ENCODE results near the gene CERS1.
A peak's percentile ranks its signal among the peaks of the same experiment; 100 is the strongest.

Gene CERS1

GRCh38 chr19:18853755-18854427 is 42.1 kb downstream of the CERS1 start:
- DNase-seq: no peak

DNA sequence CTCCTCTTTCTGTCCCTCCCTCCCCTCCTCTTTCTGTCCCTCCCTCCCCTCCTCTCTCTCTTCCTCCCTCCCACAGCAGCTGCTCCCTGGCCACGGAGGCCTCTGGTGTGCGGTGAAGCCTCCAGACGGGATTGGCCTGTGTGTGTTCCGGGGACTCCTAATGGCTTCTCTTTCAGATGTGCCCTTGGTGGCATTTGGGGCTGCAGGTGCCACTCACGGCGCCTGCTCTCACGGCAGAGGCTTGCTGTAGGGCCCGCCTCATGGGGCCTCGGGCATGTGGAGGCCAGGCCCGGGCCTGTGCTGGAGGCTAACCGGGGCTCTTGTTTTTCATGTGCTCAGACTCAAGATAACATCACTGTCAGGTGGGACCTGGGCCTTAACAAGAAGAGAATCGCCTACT is 43.3 kb downstream of the CERS1 start:
- DNase-seq: no peak

GRCh38 chr19:18851673-18852325 is 44.2 kb downstream of the CERS1 start:
- no peak for DNase-seq

GRCh38 chr19:18850471-18851375 is 45.2 kb downstream of the CERS1 start:
- peak; percentile 83 for DNase-seq

GRCh38 chr19:18849838-18850400 is 46.0 kb downstream of the CERS1 start:
- DNase-seq: no peak

- no peak for DNase-seq
Observed at GRCh38 chr19:18848878-18849661, 46.9 kb downstream of the CERS1 start.

DNA sequence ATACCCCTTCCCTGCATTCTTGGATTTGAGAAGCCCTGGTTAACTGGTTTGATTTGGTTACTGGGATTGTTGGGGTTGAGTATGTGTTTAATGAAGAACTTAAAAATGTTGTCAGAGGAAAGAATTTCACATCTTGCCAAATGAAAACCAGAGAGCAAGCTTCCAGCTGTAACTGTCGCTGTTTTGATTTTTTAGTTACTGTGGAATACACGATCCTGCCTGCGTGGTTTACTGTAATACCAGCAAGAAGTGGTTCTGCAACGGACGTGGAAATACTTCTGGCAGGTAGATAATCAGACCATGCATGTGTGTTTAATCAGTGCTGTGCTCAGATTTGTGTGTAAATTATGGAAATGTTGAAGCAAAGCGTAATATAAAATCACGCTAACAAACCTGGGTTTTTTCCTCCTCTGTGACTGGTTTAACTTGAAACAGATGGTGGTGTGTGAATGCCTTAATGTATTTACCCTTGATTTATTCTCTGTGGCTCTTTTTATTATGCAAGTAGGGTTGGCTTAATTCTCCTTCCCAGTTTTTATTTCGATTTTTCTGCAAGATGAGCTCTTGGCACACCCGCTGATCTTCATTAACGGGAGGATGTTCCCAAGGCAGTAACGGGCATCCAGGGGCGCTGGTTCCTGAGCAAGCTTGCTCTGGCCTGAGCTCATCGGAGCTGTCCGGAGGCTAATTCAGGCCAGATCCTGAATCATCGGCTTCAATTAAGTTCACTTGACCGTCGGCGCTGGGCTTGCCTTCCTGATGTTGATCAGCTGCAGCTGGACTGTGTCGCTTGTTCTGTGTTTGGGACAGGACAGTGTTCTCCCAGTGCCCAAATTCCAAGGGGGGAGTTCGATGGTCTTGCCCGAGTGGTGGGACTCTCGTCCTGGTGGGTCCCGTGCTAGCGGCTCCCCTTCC is 48.2 kb downstream of the CERS1 start:
- DNase-seq: no peak

DNA sequence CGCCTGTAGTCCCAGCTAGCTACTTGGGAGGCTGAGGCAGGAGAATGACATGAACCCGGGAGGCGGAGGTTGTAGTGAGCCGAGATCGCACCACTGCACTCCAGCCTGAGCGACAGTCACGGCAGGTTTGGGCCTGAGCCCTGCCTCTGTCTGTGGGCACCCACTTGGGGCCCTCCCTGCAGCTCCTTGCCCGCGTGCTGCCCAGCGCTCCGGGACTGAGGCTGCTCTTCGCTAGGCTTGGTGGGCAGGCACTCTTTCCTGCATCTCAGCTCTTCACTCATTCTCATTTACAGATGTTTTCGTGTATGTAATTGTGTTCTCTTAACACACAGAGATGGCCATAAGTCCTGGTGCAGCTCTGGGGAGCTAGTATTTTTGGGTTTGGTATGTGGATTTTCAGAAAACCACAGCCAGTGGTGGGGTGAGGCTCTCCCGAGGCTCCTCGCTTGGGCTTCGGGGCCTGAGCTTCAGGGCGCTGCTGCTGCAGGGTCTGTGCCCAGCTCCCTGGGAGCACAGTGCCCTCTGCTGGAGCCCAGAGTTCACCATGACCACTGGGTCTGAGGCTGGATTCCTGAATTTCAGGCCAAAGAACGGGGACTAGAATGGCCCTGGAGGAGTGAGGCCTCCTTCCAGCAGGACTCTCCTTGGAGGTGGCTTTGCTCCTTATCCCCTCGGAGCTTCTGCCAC is 49.0 kb downstream of the CERS1 start:
- DNase-seq: peak; percentile 86

- DNase-seq: no peak
Observed at GRCh38 chr19:18845961-18846360, 50.0 kb downstream of the CERS1 start.

DNA sequence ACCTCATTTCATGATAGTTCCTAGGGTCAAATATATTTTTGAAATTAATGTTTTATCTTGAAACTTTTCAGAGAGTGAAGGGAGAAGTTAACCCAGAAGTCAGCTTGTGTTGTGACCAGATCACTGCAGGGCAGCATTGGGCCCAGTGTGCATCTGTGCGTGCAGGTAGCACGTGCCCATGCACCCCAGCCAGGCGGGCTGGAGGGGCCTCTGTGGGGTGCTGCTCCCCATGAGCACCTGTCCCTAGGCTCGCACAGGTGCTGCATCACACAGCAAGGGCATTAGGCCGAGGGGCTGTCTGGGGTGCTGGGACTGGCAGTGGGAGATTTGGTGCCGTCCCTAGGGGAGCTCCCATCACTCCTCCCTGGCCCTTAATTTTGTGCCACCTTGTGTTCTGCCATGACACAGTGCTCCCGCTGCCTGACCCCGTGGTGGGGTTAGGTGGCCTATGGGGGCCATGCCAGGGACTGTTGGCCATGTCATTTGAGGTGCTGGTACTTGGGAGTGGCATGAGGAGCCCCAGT is 51.1 kb downstream of the CERS1 start:
- no peak for DNase-seq

DNA sequence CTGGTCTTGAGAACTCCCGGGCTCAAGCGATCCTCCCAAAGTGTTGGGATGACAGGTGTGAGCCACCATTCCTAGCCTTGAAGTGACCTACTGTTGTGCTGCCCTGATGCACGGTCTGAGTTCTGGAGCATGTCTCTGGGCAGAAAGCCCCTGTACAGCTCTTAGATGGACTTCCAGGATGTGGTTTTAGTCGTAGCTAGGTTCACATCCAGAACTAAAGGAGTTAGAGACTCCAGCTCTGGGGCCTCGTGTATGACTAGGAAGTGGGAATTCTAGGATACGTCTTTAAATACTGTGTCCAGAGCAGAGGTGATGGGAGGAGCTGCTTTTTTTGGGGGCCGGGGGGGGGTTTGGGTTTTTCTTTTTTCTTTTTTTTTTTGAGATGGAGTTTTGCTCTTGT is 52.0 kb downstream of the CERS1 start:
- DNase-seq: no peak

GRCh38 chr19:18842166-18842565 is 53.8 kb downstream of the CERS1 start:
- no peak for DNase-seq

DNA sequence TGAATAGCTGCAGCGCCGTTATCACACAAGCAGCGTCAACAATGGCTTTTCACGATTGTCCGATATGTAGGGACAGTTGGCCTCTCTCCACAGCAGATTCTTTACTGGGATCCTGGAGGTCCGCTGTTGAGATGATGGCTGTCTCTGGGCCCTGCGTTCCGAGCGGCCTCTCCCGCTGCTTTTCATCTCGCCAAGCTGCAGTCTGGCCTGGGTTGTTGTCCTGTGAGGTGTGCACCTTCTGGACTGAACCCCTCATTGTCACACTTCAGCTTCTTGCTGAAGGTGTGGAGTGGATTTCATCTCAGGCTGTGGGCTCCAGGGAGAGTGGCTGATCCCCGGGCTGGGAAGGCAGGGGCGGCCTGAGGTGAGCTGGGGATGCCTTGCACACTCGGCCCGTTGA is 54.6 kb downstream of the CERS1 start:
- DNase-seq: no peak

GRCh38 chr19:18840288-18841267 is 55.4 kb downstream of the CERS1 start:
- no peak for DNase-seq

- DNase-seq: no peak
Observed at GRCh38 chr19:18839465-18840287, 56.3 kb downstream of the CERS1 start.

DNA sequence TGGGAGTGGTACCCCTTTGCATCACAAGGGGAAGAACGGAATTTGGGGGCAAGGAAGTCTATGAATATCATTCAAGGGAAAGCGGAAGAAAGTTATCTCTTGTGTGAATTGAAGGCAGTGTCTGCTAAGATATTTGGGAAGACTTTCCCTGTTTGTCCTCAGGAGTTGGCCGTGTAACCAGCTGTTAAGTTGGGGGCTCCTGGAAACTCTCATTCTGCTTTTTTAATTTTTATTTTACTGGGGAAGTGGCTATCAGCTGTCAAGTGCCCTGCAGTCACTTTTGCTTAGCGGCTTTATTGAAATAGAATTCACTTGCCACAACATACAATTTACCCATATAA is 61.3 kb downstream of the CERS1 start:
- DNase-seq: no peak

DNA sequence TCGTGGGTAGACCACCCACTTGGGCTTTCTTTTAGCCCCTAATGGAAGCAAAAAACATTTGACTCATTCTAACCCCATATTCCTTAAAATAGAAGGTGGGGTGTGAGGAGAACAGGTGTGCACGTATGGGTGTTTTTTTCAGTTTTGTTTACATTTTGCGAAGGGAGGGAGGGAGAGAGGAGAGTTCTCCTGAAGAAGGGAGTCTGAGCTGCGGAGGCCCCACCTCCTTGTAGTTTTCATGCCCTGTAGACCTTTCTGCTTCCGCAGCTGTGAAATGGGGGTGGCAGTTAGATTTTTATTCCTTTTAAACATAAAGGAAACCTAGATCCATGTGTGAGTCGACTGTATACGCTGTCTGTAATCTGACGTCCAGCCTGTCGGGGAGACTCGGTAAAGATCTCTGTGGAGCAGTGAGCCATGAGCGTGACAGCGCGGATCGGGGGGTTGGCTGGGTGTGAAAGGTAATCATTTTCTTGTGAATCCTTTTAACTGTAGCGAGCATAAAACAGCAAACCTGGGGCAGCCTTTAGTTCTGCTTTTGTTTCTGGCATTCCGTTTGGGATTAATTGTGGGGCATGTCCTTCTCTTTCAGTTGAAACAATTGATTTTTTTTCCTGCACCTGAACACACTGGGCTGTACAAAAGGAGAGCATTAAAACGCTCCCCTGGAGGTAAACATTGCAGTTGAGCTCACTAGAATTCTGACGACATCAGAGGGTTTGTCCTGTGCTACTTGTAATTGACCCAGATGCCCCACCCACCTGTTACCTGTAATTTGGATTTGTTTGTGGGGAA is 61.9 kb downstream of the CERS1 start:
- DNase-seq: no peak

- no peak for DNase-seq
Observed at GRCh38 chr19:18833141-18833476, 62.8 kb downstream of the CERS1 start.
